Urinary bladder (tissue), 4 donors: ENCODE data around the gene CDC42EP5. TPM values are rescaled to one million over a fixed set of nuclear protein-coding genes. Genes with fewer than 3 reads are reported as not detected.
A peak's percentile ranks its signal among the peaks of the same experiment; 100 is the strongest.
"Not testable (repeated sequence)": the region's sequence is repeated elsewhere in the genome, so short reads cannot be mapped to it uniquely, and the experiment has no call there.

ENCODE experiments used
- DNase-seq: peaks from one replicate; pipeline ENCODE4 v3.0.0-alpha.2; 2015; ENCODE audit errors: extremely low spot score
- H3K27ac ChIP-seq: one replicate; pipeline ENCODE4 v1.5.1; 2013; ENCODE audit warnings: low read depth, mild to moderate bottlenecking, moderate library complexity
- H3K36me3 ChIP-seq: one replicate; pipeline ENCODE4 v1.6.1; 2013; ENCODE audit warnings: mild to moderate bottlenecking, moderate library complexity; ENCODE audit not compliant: insufficient read depth
- H3K4me1 ChIP-seq: one replicate; pipeline ENCODE4 v1.6.1; 2013; ENCODE audit warnings: mild to moderate bottlenecking, moderate library complexity; ENCODE audit not compliant: insufficient read depth
- H3K4me3 ChIP-seq: one replicate; pipeline ENCODE4 v1.5.1; 2013; ENCODE audit warnings: low read depth, low read length
- WGBS: extraction: QIAGEN DNeasy Blood & Tissue Kit; methylation state at CpG from one replicate; pipeline ENCODE4 v1.1.7; 2013; 5-methylcytosine and 5-hydroxymethylcytosine counted together
- polyA plus RNA-seq: library from polyadenylated mRNA; stranded (reverse); fragments of 200-250 nt; gene quantifications from one replicate; pipeline ENCODE4 v1.2.3, GENCODE V29; 2013
- total RNA-seq: library from RNA; depleted of rRNA; stranded (reverse); fragments of >200 nt; gene quantifications from one replicate; pipeline ENCODE4 v1.2.3, GENCODE V29; 2014
- donor health status: healthy with polysubstance abuse.
- donor health status: healthy.

CDC42EP5 gene
- total and polyA plus RNA-seq, 2 donors, result 31.4 to 42.4 TPM

- Histone ChIP-seq H3K4me3 (no peak overlapping the region), H3K36me3 (peaks cover 8% of the 10 kb centered on the region), H3K27ac (no peak overlapping the region), H3K4me1 (no peaks in the 10 kb centered on the region)
- DNase-seq, result no peak
- 91% methylated on average over 33 of the region's 33 CpGs for WGBS
Measured at GRCh38 chr19:54454781-54455675, 18.1 kb downstream of the CDC42EP5 start.

DNA sequence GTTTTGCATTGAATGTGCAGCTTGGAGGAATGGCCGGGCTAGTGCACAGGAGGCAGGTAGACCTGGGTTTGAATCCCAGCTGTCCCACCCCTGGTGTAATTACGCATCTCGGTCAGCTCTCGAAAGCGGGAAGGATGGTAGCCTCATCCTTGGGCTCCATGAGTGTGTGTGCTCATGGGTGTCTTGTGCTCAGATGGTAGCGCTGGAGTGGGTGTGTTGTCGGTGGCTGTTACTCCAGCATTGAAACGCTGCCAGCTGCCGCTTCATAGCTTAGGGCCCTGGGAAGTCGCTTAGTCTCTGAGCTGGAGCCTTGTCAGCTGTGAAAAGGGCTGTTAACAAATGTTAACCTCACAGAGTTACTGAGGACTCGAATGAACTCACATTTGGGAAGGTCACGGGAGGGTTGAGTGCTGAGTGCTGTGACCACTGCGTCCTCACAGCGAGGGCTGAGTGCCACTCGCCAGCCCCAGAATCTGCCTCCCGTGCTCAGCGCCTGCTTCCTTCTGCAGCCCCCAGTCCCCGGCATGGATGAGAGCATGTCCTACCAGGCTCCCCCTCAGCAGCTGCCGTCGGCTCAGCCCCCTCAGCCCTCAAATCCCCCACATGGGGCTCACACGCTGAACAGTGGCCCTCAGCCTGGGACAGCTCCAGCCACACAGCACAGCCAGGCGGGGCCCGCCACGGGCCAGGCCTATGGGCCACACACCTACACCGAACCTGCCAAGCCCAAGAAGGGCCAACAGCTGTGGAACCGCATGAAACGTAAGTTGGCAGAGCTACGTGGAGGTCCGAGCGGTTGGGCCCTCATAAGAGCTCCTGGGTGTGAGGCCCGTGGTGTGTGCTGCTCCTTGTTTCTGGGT, 18.9 kb downstream of the CDC42EP5 start:
- Histone ChIP-seq H3K4me1 (no peaks in the 10 kb centered on the region), H3K27ac (no peak overlapping the region), H3K36me3 (peaks cover 8% of the 10 kb centered on the region), H3K4me3 (no peak overlapping the region)
- 91% methylated on average over 31 of the region's 31 CpGs for WGBS
- DNase-seq, result no peak

DNA sequence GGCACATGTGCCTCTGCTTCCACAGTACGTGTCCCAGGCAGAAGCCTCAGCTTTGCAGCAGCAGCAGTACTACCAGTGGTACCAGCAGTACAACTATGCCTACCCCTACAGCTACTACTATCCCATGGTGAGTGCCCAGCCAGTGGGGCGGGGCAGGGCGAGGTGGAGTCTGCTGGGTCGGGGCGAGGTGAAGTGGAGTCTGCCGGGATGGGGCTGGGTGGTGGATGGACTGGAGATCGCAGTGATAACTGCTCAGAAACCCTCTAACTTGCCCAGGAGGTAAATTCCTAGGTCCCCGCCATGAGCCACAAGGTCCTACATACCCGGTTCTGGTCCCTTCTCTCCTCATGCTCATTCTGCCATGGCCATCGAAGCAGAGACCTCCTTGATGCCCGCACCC, 20.5 kb downstream of the CDC42EP5 start:
- H3K4me3 ChIP-seq, result no peak overlapping the region
- WGBS, result 94% methylated on average over 11 of the region's 11 CpGs
- peaks cover 8% of the 10 kb centered on the region for H3K36me3 ChIP-seq
- no peak for DNase-seq
- H3K4me1 ChIP-seq, result no peaks in the 10 kb centered on the region
- H3K27ac ChIP-seq, result no peak overlapping the region

DNA sequence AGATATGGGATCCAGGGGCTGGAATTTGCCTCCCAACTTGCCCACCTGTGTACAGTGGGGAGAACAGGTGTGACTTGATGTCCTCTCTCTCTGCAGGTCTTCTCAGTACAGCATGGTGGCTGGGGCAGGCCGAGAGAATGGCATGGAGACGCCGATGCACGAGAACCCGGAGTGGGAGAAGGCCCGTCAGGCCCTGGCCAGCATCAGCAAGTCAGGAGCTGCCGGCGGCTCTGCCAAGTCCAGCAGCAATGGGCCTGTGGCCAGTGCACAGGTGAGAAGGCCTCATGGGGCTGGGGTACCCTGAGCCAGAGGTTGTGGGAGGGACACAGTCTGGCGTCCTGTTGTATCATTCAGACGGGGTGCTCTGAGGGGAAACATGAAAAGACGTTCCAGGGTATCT, 21.1 kb downstream of the CDC42EP5 start:
- WGBS, result 89% methylated on average over 11 of the region's 11 CpGs
- Histone ChIP-seq H3K27ac (no peak overlapping the region), H3K4me1 (no peaks in the 10 kb centered on the region), H3K4me3 (no peak overlapping the region), H3K36me3 (peaks cover 8% of the 10 kb centered on the region)
- DNase-seq, result no peak

GRCh38 chr19:54451331-54451871, 21.7 kb downstream of the CDC42EP5 start:
- H3K4me1 ChIP-seq, result no peaks in the 10 kb centered on the region
- no peak for DNase-seq
- H3K36me3 ChIP-seq, result peaks cover 5% of the 10 kb centered on the region
- WGBS, result 74% methylated on average over 9 of the region's 9 CpGs
- H3K4me3 ChIP-seq, result no peak overlapping the region
- H3K27ac ChIP-seq, result no peak overlapping the region

DNA sequence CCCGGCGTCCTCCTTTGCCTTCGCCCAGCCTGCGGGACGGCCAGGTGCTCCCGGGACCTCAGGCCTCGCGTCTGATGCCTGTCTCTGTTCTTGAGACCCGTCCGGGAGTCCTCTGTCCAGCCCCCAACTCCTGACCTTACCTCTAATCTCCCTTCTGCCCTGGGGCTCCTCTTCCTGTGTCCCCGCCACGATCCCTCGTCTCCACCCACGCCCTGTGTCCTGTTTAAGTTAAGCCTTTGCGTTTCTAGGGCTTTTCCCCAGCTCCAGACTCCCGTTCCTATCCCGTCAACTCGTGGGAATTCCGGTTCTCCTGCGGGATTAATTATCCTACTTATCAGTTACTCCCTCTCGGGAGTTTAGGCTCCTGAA, 23.4 kb downstream of the CDC42EP5 start:
- Histone ChIP-seq H3K27ac (peak overlapping the region; percentile 94), H3K4me3 (peak overlapping the region; percentile 82), H3K36me3 (peaks cover under 1% of the 10 kb centered on the region), H3K4me1 (no peaks in the 10 kb centered on the region)
- DNase-seq, result no peak
- whole genome bisulfite sequencing, result under 1% methylated on average over 21 of the region's 21 CpGs

GRCh38 chr19:54448774-54449700, 24.1 kb downstream of the CDC42EP5 start, which contains the start of gene LENG8:
LENG8 (plus strand) TSS chr19:54449199; CDS start chr19:54451345, 2,146 bp downstream.
- under 1% methylated on average over 96 of the region's 96 CpGs for WGBS
- Histone ChIP-seq H3K27ac (peak within 1 kb of the TSS; percentile 94), H3K36me3 (peaks cover 2% of the 10 kb centered on the region), H3K4me3 (peak within 1 kb of the TSS; percentile 82), H3K4me1 (no peaks in the 10 kb centered on the region)
- DNase-seq, result peak; percentile 91

DNA sequence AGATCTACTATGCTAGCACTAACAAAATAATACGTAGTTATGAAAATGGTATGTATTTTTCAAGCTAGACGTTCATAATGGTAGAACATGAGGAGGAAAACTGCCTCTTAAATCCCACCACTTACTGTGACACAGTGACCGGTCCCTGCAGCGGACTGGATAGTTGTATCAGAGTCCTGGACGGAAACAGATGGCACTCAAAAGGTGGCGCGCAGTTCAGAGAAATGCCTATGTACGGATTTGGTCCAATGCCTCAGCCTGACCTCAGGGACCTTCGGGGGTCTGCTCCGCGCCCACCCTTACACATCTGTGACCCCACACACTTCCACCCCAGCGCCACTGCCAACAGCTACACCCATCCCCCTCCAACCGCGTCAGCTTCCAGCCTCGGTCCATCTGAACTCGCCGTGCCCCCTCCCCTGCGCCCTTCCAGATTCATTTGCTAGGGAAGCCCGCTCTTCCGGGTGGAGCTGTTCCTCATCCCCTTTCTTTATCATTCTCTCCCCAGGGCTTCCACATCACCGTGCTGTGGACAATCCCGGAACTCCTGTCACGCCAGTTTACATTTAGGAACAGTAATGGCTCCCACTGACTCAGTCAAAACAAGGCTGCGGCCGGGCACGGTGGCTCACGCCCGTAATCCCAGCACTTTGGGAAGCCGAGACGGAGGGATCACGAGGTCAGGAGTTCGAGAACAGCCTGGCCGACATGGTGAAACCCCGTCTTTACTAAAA, 24.9 kb downstream of the CDC42EP5 start:
- WGBS, result under 1% methylated on average over 34 of the region's 34 CpGs
- peaks cover 2% of the 10 kb centered on the region for H3K36me3 ChIP-seq
- peak overlapping the region; percentile 72 for H3K27ac ChIP-seq
- H3K4me1 ChIP-seq, result no peaks in the 10 kb centered on the region
- H3K4me3 ChIP-seq, result peak overlapping the region; percentile 82
- DNase-seq, result no peak

GRCh38 chr19:54446349-54446748, 26.7 kb downstream of the CDC42EP5 start:
- not testable (repeated sequence) for H3K36me3 ChIP-seq, H3K27ac ChIP-seq, H3K4me3 ChIP-seq, DNase-seq, H3K4me1 ChIP-seq
- 91% methylated on average over 15 of the region's 15 CpGs for WGBS

DNA sequence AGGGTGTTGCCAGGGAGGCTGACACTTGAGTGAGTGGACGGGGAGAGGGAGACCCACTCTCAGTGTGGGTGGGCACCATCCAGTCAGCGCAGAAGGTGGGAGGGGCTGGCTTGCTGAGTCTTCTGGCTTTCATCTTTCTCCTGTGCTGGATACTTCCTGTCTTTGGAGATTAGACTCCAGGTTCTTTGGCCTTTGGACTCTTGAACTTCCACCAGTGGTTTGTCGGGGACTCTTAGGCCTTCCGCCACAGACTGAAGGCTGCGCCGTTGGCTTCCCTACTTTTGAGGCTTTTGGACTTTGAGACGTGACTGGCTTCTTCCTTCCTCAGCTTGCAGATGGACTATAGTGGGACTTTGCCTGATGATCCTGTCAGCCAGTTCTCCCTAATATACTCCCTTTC, 28.4 kb downstream of the CDC42EP5 start:
- peaks cover 2% of the 10 kb centered on the region for H3K36me3 ChIP-seq
- WGBS, result 86% methylated on average over 7 of the region's 7 CpGs

GRCh38 chr19:54440641-54441040, 32.5 kb downstream of the CDC42EP5 start:
- Histone ChIP-seq H3K36me3 (peaks cover 2% of the 10 kb centered on the region), H3K27ac (no peak overlapping the region), H3K4me3 (no peak overlapping the region), H3K4me1 (no peaks in the 10 kb centered on the region)
- DNase-seq, result no peak
- WGBS, result 93% methylated on average over 5 of the region's 5 CpGs

More for the DNA sequence above, 28.4 kb downstream of the CDC42EP5 start:
- Histone ChIP-seq H3K4me1 (no peaks in the 10 kb centered on the region), H3K27ac (no peak overlapping the region), H3K4me3 (no peak overlapping the region)
- no peak for DNase-seq

DNA sequence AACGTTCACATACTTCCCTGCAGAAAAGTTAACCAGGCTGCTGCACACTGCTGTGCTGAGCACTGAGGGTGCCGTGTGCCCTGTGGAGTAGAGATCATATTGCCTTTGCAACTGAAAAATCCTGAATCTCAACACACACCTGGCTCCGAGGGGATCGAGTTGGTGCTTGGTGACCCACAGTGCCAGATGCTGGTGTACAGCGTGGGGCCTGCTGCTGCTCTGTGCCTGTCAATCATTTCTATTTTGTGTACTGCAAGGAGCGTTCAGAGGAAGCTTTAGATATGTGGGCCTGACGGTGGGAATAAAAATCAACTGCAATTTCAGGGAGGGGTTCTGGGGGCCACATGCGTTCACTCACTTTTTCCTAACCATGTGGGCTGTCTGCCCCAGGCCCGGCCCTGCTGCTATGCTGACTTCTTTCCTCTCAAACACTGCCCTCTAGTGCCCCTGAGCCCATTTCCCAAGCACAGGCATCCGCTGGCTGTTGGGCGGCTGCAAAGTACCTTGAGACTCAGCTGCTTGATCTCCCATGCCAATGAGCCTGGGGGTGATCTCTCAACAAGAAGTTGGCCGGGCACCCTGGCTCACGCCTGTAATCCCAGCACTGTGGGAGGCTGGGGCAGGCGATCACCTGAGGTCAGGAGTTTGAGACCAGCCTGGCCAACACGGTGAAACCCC, 33.8 kb downstream of the CDC42EP5 start:
- Histone ChIP-seq H3K36me3 (no peaks in the 10 kb centered on the region), H3K4me3 (no peak overlapping the region), H3K27ac (no peak overlapping the region), H3K4me1 (no peaks in the 10 kb centered on the region)
- DNase-seq, result no peak
- 65% methylated on average over 15 of the region's 15 CpGs for WGBS
